CD4-positive, alpha-beta T cell treated with Interleukin-2 at 100 ng/mL for 4 hours (primary cell): ENCODE results near the gene TBC1D28.
"Not testable (repeated sequence)": the region's sequence is repeated elsewhere in the genome, so short reads cannot be mapped to it uniquely, and the experiment has no call there.

Experiments used
- DNase-seq: peaks from one replicate; pipeline ENCODE4 v3.0.0-alpha.2; 2020; ENCODE audit warnings: low spot score

Gene TBC1D28

GRCh38 chr17:18613016-18613415 lies 31.2 kb downstream of the TBC1D28 start:
- DNase-seq, result not testable (repeated sequence)

GRCh38 chr17:18593138-18593537 lies 51.1 kb downstream of the TBC1D28 start:
- DNase-seq, result not testable (repeated sequence)
